HEK293 (cell line): ENCODE measurements around the gene MPPE1.
A peak's percentile ranks its signal among the peaks of the same experiment; 100 is the strongest.

Experiments
- BCL11A ChIP-seq: fragments of 450-650 bp; formaldehyde crosslinking; IDR thresholded peaks from 2 replicates; pipeline ENCODE4 v1.5.1; 2016; ENCODE audit warnings: low read depth, missing biosample characterization, missing genetic modification characterization
- EGR2 ChIP-seq: fragments of 450-650 bp; formaldehyde crosslinking; IDR thresholded peaks from 2 replicates; pipeline ENCODE4 v1.5.1; 2016; ENCODE audit warnings: low read depth, missing biosample characterization, missing genetic modification characterization
- KLF16 ChIP-seq: fragments of 450-650 bp; formaldehyde crosslinking; IDR thresholded peaks from 2 replicates; pipeline ENCODE4 v1.5.1; 2017; ENCODE audit warnings: missing biosample characterization, missing genetic modification characterization
- SP3 ChIP-seq: fragments of 450-650 bp; formaldehyde crosslinking; IDR thresholded peaks from 2 replicates; pipeline ENCODE4 v1.5.1; 2016; ENCODE audit warnings: missing biosample characterization, missing genetic modification characterization
- SP7 ChIP-seq: fragments of 450-650 bp; formaldehyde crosslinking; IDR thresholded peaks from 2 replicates; pipeline ENCODE4 v1.5.1; 2016; ENCODE audit warnings: missing biosample characterization, missing genetic modification characterization
- TCF7L2 ChIP-seq: IDR thresholded peaks from 2 replicates; pipeline ENCODE4 v1.6.1; 2011; ENCODE audit warnings: low read depth, mild to moderate bottlenecking, inconsistent platforms, low read length, moderate library complexity, borderline replicate concordance
- YY1 ChIP-seq: fragments of 450-650 bp; formaldehyde crosslinking; IDR thresholded peaks from 2 replicates; pipeline ENCODE4 v1.5.1; 2018; ENCODE audit warnings: missing biosample characterization, missing genetic modification characterization
- YY2 ChIP-seq: fragments of 450-650 bp; formaldehyde crosslinking; IDR thresholded peaks from 2 replicates; pipeline ENCODE4 v1.5.1; 2016; ENCODE audit warnings: missing biosample characterization, missing genetic modification characterization
- ZBTB17 ChIP-seq: fragments of 450-650 bp; formaldehyde crosslinking; IDR thresholded peaks from 2 replicates; pipeline ENCODE4 v1.5.1; 2016; ENCODE audit warnings: missing biosample characterization, missing genetic modification characterization
- ZBTB7A ChIP-seq: fragments of 450-650 bp; formaldehyde crosslinking; IDR thresholded peaks from 2 replicates; pipeline ENCODE4 v1.5.1; 2016; ENCODE audit warnings: low read depth, missing biosample characterization, missing genetic modification characterization
- ZFHX2 ChIP-seq: fragments of 450-650 bp; formaldehyde crosslinking; conservative IDR thresholded peaks from 2 replicates; pipeline ENCODE4 v1.5.1; 2016; ENCODE audit warnings: missing biosample characterization, missing genetic modification characterization
- ZNF132 ChIP-seq: fragments of 450-650 bp; formaldehyde crosslinking; IDR thresholded peaks from 2 replicates; pipeline ENCODE4 v1.5.1; 2017; ENCODE audit warnings: missing biosample characterization, missing genetic modification characterization, borderline replicate concordance
- ZNF133 ChIP-seq: fragments of 450-650 bp; formaldehyde crosslinking; IDR thresholded peaks from 2 replicates; pipeline ENCODE4 v1.5.1; 2016; ENCODE audit warnings: missing biosample characterization, missing genetic modification characterization
- ZNF138 ChIP-seq: fragments of 450-650 bp; formaldehyde crosslinking; IDR thresholded peaks from 2 replicates; pipeline ENCODE4 v1.5.1; 2016; ENCODE audit warnings: missing biosample characterization, missing genetic modification characterization, borderline replicate concordance
- ZNF175 ChIP-seq: fragments of 450-650 bp; formaldehyde crosslinking; IDR thresholded peaks from 2 replicates; pipeline ENCODE4 v1.5.1; 2016; ENCODE audit warnings: missing biosample characterization, missing genetic modification characterization
- ZNF221 ChIP-seq: fragments of 450-650 bp; formaldehyde crosslinking; IDR thresholded peaks from 2 replicates; pipeline ENCODE4 v1.5.1; 2017; ENCODE audit warnings: missing biosample characterization, missing genetic modification characterization, borderline replicate concordance
- ZNF248 ChIP-seq: fragments of 450-650 bp; formaldehyde crosslinking; IDR thresholded peaks from 2 replicates; pipeline ENCODE4 v1.5.1; 2017; ENCODE audit warnings: missing biosample characterization, missing genetic modification characterization
- ZNF391 ChIP-seq: fragments of 450-650 bp; formaldehyde crosslinking; IDR thresholded peaks from 2 replicates; pipeline ENCODE4 v1.5.1; 2016; ENCODE audit warnings: low read depth, missing biosample characterization, missing genetic modification characterization, borderline replicate concordance
- ZNF423 ChIP-seq: fragments of 450-650 bp; formaldehyde crosslinking; IDR thresholded peaks from 2 replicates; pipeline ENCODE4 v1.5.1; 2016; ENCODE audit warnings: missing biosample characterization, missing genetic modification characterization
- ZNF433 ChIP-seq: fragments of 450-650 bp; formaldehyde crosslinking; IDR thresholded peaks from 2 replicates; pipeline ENCODE4 v1.5.1; 2016; ENCODE audit warnings: missing biosample characterization, missing genetic modification characterization, low read depth
- ZNF501 ChIP-seq: fragments of 450-650 bp; formaldehyde crosslinking; IDR thresholded peaks from 2 replicates; pipeline ENCODE4 v1.5.1; 2016; ENCODE audit warnings: missing biosample characterization, missing genetic modification characterization
- ZNF514 ChIP-seq: fragments of 450-650 bp; formaldehyde crosslinking; IDR thresholded peaks from 2 replicates; pipeline ENCODE4 v1.5.1; 2016; ENCODE audit warnings: missing biosample characterization, missing genetic modification characterization
- ZNF677 ChIP-seq: fragments of 450-650 bp; IDR thresholded peaks from 2 replicates; pipeline ENCODE4 v1.5.0; 2018; ENCODE audit warnings: missing biosample characterization, mild to moderate bottlenecking, missing genetic modification characterization, moderate library complexity
- ZNF76 ChIP-seq: fragments of 450-650 bp; formaldehyde crosslinking; IDR thresholded peaks from 2 replicates; pipeline ENCODE4; 2016; ENCODE audit warnings: low read depth, missing biosample characterization, missing genetic modification characterization, borderline replicate concordance
- ZNF837 ChIP-seq: fragments of 450-650 bp; formaldehyde crosslinking; IDR thresholded peaks from 2 replicates; pipeline ENCODE4 v1.5.1; 2016; ENCODE audit warnings: missing biosample characterization, missing genetic modification characterization
- TF ChIP-seq, protein P1 (sequence below): fragments of 450-650 bp; formaldehyde crosslinking; IDR thresholded peaks from 2 replicates; pipeline ENCODE4 v1.5.1; 2016; ENCODE audit warnings: missing biosample characterization, missing genetic modification characterization
- TF ChIP-seq, protein P2 (sequence below): fragments of 450-650 bp; formaldehyde crosslinking; IDR thresholded peaks from 2 replicates; pipeline ENCODE4 v1.5.1; 2016; ENCODE audit warnings: missing biosample characterization, missing genetic modification characterization
- TF ChIP-seq, protein P3 (sequence below): fragments of 450-650 bp; formaldehyde crosslinking; IDR thresholded peaks from 2 replicates; pipeline ENCODE4 v1.5.1; 2017; ENCODE audit warnings: missing biosample characterization, missing genetic modification characterization

MPPE1 gene

DNA sequence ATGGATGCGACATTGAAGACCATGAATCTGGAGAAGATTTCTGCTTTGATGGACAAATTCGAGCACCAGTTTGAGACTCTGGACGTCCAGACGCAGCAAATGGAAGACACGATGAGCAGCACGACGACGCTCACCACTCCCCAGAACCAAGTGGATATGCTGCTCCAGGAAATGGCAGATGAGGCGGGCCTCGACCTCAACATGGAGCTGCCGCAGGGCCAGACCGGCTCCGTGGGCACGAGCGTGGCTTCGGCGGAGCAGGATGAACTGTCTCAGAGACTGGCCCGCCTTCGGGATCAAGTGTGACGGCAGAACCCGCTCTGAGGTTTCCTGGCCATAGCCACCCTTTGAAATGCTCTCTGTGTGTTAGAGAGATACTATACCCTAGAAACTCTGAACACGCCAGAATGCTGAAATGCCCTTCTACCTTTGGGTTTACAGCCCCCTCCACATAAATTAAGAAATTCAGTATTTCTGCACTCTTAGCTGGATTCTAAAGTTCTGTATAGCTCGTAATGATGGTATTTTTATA lies 56.2 kb downstream of the MPPE1 start (continued):
- TF ChIP-seq, protein P1, sequence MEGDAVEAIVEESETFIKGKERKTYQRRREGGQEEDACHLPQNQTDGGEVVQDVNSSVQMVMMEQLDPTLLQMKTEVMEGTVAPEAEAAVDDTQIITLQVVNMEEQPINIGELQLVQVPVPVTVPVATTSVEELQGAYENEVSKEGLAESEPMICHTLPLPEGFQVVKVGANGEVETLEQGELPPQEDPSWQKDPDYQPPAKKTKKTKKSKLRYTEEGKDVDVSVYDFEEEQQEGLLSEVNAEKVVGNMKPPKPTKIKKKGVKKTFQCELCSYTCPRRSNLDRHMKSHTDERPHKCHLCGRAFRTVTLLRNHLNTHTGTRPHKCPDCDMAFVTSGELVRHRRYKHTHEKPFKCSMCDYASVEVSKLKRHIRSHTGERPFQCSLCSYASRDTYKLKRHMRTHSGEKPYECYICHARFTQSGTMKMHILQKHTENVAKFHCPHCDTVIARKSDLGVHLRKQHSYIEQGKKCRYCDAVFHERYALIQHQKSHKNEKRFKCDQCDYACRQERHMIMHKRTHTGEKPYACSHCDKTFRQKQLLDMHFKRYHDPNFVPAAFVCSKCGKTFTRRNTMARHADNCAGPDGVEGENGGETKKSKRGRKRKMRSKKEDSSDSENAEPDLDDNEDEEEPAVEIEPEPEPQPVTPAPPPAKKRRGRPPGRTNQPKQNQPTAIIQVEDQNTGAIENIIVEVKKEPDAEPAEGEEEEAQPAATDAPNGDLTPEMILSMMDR (tag by site-specific recombination) = 0 out of 2 replicates have a peak, but pooled peaks have one; percentile 4
- TF ChIP-seq, protein P2, sequence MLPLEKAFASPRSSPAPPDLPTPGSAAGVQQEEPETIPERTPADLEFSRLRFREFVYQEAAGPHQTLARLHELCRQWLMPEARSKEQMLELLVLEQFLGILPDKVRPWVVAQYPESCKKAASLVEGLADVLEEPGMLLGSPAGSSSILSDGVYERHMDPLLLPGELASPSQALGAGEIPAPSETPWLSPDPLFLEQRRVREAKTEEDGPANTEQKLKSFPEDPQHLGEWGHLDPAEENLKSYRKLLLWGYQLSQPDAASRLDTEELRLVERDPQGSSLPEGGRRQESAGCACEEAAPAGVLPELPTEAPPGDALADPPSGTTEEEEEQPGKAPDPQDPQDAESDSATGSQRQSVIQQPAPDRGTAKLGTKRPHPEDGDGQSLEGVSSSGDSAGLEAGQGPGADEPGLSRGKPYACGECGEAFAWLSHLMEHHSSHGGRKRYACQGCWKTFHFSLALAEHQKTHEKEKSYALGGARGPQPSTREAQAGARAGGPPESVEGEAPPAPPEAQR = no peak
- TF ChIP-seq ZNF76 (tag by site-specific recombination) (no peak), ZNF514 (tag by site-specific recombination) (no peak), ZNF391 (no peak), ZBTB17 (tag by site-specific recombination) (peak; percentile 94), SP3 (tag by site-specific recombination) (no peak), ZNF677 (no peak), BCL11A (tag by site-specific recombination) (no peak), SP7 (no peak), ZFHX2 (tag by site-specific recombination) (no peak), ZNF133 (tag by site-specific recombination) (no peak), ZNF138 (no peak), ZNF132 (tag by site-specific recombination) (no peak), ZNF248 (tag by site-specific recombination) (no peak), ZBTB7A (tag by site-specific recombination) (no peak), YY1 (0 out of 2 replicates have a peak, but pooled peaks have one; percentile 1), TCF7L2 (no peak), ZNF501 (tag by site-specific recombination) (no peak), KLF16 (tag by site-specific recombination) (no peak), ZNF423 (tag by site-specific recombination) (no peak), ZNF175 (no peak), ZNF221 (tag by site-specific recombination) (no peak), EGR2 (tag by site-specific recombination) (no peak), ZNF433 (tag by site-specific recombination) (no peak), ZNF837 (tag by site-specific recombination) (no peak), YY2 (tag by site-specific recombination) (0 out of 2 replicates have a peak, but pooled peaks have one; percentile 40)
- TF ChIP-seq, protein P3, sequence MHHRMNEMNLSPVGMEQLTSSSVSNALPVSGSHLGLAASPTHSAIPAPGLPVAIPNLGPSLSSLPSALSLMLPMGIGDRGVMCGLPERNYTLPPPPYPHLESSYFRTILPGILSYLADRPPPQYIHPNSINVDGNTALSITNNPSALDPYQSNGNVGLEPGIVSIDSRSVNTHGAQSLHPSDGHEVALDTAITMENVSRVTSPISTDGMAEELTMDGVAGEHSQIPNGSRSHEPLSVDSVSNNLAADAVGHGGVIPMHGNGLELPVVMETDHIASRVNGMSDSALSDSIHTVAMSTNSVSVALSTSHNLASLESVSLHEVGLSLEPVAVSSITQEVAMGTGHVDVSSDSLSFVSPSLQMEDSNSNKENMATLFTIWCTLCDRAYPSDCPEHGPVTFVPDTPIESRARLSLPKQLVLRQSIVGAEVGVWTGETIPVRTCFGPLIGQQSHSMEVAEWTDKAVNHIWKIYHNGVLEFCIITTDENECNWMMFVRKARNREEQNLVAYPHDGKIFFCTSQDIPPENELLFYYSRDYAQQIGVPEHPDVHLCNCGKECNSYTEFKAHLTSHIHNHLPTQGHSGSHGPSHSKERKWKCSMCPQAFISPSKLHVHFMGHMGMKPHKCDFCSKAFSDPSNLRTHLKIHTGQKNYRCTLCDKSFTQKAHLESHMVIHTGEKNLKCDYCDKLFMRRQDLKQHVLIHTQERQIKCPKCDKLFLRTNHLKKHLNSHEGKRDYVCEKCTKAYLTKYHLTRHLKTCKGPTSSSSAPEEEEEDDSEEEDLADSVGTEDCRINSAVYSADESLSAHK (tag by site-specific recombination) = no peak
